Measurements from ENCODE around the gene G6PC3. TPM values are rescaled to one million over a fixed set of nuclear protein-coding genes. Genes with fewer than 3 reads are reported as not detected.

Gene G6PC3
- total and polyA plus RNA-seq, 5 experiments from 2014 or later: 15.0 to 31.3 (median 25.5) TPM

- ATAC-seq: peak; percentile 24 to 37
- H3K4me1 Mint-ChIP-seq: peaks cover 34 to 55% (median 51%) of the 10 kb centered on the region in 4 donors
- peak overlapping the region; percentile 90 to 95 (median 93) for H3K27ac Mint-ChIP-seq
- H3K9me3 Mint-ChIP-seq: no peaks in the 10 kb centered on the region
- POLR2A ChIA-PET: interaction anchor here (0.6 to 2.6 kb wide), 25 partner anchors 10 to 965 kb away, joined by 3 to 16 read pairs (median 5); partner anchors contain the start of genes ATXN7L3, G6PC3, HROB and LSM12
- no peaks in the 10 kb centered on the region for H3K36me3 Mint-ChIP-seq
- peak overlapping the region; percentile 88 to 99 (median 94) for H3K4me3 Mint-ChIP-seq
- peak in 4 of 10 donors; percentile 11 to 68 (median 26) for DNase-seq
- no peaks in the 10 kb centered on the region for H3K27me3 Mint-ChIP-seq
Measured at GRCh38 chr17:44122816-44123355, 52.4 kb downstream of the G6PC3 start.

DNA sequence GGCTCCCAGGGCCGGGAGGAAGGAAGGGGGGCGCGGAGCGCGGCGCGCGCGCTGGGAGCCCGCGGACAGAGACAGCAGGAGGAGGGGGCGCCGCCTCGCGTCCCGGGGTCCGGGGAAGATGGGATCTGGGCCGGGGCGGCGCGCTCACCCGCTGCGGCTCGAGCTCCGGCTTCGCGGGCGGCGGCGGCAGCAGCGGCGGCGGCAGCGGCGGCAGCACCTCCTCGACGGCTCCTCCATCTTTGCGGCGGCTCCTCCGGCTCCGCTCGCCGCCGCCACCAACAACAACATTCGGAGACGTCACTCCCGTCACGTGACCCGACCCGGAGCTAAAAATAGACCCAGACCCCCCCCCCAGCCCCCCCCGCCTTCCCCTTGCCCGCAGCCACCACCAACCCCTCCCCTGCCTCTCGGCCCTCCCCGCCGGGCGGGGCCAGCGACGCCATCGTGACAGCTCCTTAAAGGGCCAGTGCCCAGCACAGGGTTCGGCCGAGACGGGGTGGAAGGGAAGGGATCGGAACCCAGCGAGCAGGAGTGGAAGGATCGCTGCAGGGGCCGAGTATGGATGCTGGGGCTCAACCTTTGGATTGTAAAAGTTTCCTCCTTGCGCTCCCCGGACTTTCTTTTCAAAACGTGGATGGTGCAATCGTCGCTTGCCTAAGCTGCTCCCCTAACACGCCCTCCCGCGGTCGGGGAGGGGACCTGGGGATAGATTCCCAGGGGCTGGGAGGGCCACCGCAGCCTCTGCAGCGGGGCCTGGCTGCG lies 53.0 kb downstream of the G6PC3 start, which contains the start of gene HDAC5:
HDAC5 (minus strand) TSS at position 286 of the 762 bp plus-strand sequence. CDS start 6,126 bp downstream, outside the sequence.
- DNase-seq: peak; percentile 89 to 98 (median 94)
- peak within 1 kb of the TSS; percentile 89 to 99 (median 95) for H3K4me3 Mint-ChIP-seq
- no peaks in the 10 kb centered on the region for H3K9me3 Mint-ChIP-seq
- H3K36me3 Mint-ChIP-seq: no peaks in the 10 kb centered on the region
- POLR2A ChIA-PET: interaction anchor here (0.7 to 2.6 kb wide), 27 partner anchors 9 to 756 kb away, joined by 3 to 16 read pairs (median 4); partner anchors contain the start of genes ATXN7L3, G6PC3, HROB and LSM12
- peaks cover 29 to 49% (median 45%) of the 10 kb centered on the region in 4 donors for H3K4me1 Mint-ChIP-seq
- H3K27me3 Mint-ChIP-seq: no peaks in the 10 kb centered on the region
- peak; percentile 90 to 93 for ATAC-seq
- peak within 1 kb of the TSS; percentile 90 to 98 (median 95) for H3K27ac Mint-ChIP-seq

GRCh38 chr17:44124118-44124438 lies 53.5 kb downstream of the G6PC3 start:
- ATAC-seq (no peak), DNase-seq (no peak)
- H3K27ac Mint-ChIP-seq: peak overlapping the region; percentile 90 to 98 (median 95)
- H3K27me3 Mint-ChIP-seq: no peaks in the 10 kb centered on the region
- H3K4me1 Mint-ChIP-seq: peaks cover 25 to 43% (median 41%) of the 10 kb centered on the region in 4 donors
- no peaks in the 10 kb centered on the region for H3K36me3 Mint-ChIP-seq
- H3K9me3 Mint-ChIP-seq: no peaks in the 10 kb centered on the region
- H3K4me3 Mint-ChIP-seq: peak overlapping the region; percentile 89 to 99 (median 95)
- POLR2A ChIA-PET: interaction anchor here (0.7 to 2.6 kb wide), 21 partner anchors 9 to 756 kb away, joined by 3 to 16 read pairs (median 4); partner anchors contain the start of genes ATXN7L3, G6PC3, HROB and LSM12

Other genes with a start within 250 kb of the G6PC3 start
- under 1 TPM in 1 of 2 experiments, not detected in 1; 0.16 TPM for gene MPP3, start 237.6 kb upstream of the G6PC3 start, total RNA-seq
- not detected for gene MPP3, start 237.6 kb upstream of the G6PC3 start, polyA plus RNA-seq
- not detected for gene CD300LG, start 223.6 kb upstream of the G6PC3 start, total RNA-seq
- not detected for gene CD300LG, start 223.6 kb upstream of the G6PC3 start, polyA plus RNA-seq
- gene MPP2, start 163.2 kb upstream of the G6PC3 start, total RNA-seq: 1 to 10 TPM; 2.4 to 5.2 TPM
- 1 to 10 TPM; 1.1 to 4.0 (median 3.1) TPM for gene MPP2, start 163.2 kb upstream of the G6PC3 start, polyA plus RNA-seq
- gene PPY, start 128.3 kb upstream of the G6PC3 start, total RNA-seq: not detected
- not detected for gene PPY, start 128.3 kb upstream of the G6PC3 start, polyA plus RNA-seq
- not detected for gene PYY, start 116.8 kb upstream of the G6PC3 start, total RNA-seq
- not detected for gene PYY, start 116.8 kb upstream of the G6PC3 start, polyA plus RNA-seq
- under 1 TPM; 0.19 to 0.96 TPM for gene NAGS, start 66.1 kb upstream of the G6PC3 start, total RNA-seq
- gene NAGS, start 66.1 kb upstream of the G6PC3 start, polyA plus RNA-seq: under 1 TPM; 0.39 to 0.62 (median 0.59) TPM
- gene TMEM101, start 55.8 kb upstream of the G6PC3 start, total RNA-seq: 10 to 100 TPM; 26.8 to 27.6 TPM
- gene TMEM101, start 55.8 kb upstream of the G6PC3 start, polyA plus RNA-seq: 10 to 100 TPM; 23.6 to 28.8 (median 27.1) TPM
- 10 to 100 TPM; 33.3 to 36.0 TPM for gene LSM12, start 4.1 kb upstream of the G6PC3 start, total RNA-seq
- gene LSM12, start 4.1 kb upstream of the G6PC3 start, polyA plus RNA-seq: 10 to 100 TPM; 63.4 to 82.6 (median 66.7) TPM
- gene HDAC5, start 52.9 kb downstream of the G6PC3 start, total RNA-seq: 10 to 100 TPM; 71.1 to 73.8 TPM
- 10 to 100 TPM; 25.3 to 41.8 (median 27.2) TPM for gene HDAC5, start 52.9 kb downstream of the G6PC3 start, polyA plus RNA-seq
- gene HROB, start 71.2 kb downstream of the G6PC3 start, total RNA-seq: 1 to 10 TPM in 1 of 2 experiments, under 1 TPM in 1; 0.88 to 1.2 TPM
- under 1 TPM in 2 of 3 donors, not detected in 1; 0.08 to 0.24 TPM for gene HROB, start 71.2 kb downstream of the G6PC3 start, polyA plus RNA-seq
- gene ASB16, start 100.0 kb downstream of the G6PC3 start, total RNA-seq: not detected
- gene ASB16, start 100.0 kb downstream of the G6PC3 start, polyA plus RNA-seq: under 1 TPM in 1 of 3 donors, not detected in 2; 0.09 TPM
- gene TMUB2, start 116.2 kb downstream of the G6PC3 start, total RNA-seq: 10 to 100 TPM; 45.8 to 50.5 TPM
- gene TMUB2, start 116.2 kb downstream of the G6PC3 start, polyA plus RNA-seq: 10 to 100 TPM; 22.1 to 30.2 (median 25.5) TPM
- 100 to 1,000 TPM; 125 TPM for gene ATXN7L3, start 129.1 kb downstream of the G6PC3 start, total RNA-seq
- gene ATXN7L3, start 129.1 kb downstream of the G6PC3 start, polyA plus RNA-seq: 10 to 100 TPM in 2 of 3 donors, 1 to 10 TPM in 1; 9.3 to 14.2 (median 10.6) TPM
- gene UBTF, start 148.9 kb downstream of the G6PC3 start, total RNA-seq: 100 to 1,000 TPM; 348 to 362 TPM
- gene UBTF, start 148.9 kb downstream of the G6PC3 start, polyA plus RNA-seq: 10 to 100 TPM; 41.5 to 94.2 (median 73.3) TPM
- gene SLC4A1, start 197.4 kb downstream of the G6PC3 start, total RNA-seq: not detected
- gene SLC4A1, start 197.4 kb downstream of the G6PC3 start, polyA plus RNA-seq: not detected
- gene RUNDC3A, start 237.9 kb downstream of the G6PC3 start, total RNA-seq: not detected
- not detected for gene RUNDC3A, start 237.9 kb downstream of the G6PC3 start, polyA plus RNA-seq

All from naive thymus-derived CD8-positive, alpha-beta T cell (primary cell).